Measurements from ENCODE around the gene RPS2.

Gene RPS2

DNA sequence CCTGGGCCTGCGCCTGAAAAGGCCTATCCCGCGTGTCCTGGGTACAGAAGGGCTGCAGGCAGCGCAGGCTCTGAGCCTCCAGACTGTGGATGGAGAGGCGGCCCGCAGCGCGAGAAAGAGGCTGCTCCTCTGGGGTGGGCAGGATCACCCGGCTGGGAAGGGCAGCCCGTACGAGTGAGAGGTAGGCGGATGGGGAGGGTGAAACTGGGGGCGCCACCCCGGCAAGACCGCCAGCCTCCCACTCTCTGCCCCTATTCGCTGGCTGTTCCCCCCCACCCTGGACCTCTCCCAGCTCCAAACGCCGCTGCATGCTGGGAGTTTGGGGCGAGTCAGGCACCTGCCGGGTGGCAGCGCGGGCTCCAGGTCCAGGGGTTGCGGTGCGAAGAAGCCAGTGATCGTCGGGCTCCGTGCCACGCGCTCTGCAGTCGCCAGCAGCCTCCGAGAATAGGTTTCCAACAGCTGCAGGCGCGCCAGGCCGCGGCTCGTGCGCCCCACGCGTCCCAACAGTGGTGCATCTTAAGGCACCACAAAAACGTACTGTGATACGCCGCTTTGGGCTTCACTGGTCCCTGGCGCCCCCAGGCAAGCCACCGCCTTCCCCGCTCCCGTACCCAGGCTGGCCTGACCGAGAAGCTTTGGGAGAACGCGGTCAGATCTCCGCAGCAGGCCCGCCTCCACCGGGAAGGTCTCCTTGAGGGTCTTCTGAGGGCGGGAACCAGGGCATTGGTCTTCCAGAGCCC, 15.6 kb upstream of the RPS2 start:
- TF ChIP-seq MAX (IDR thresholded peaks at IDR 0.05; ENCODE audit: low read depth, low read length), result no peak
- TF ChIP-seq MYC (IDR thresholded peaks at IDR 0.05; ENCODE audit: low read depth, low read length), result no peak
- no peak for TF ChIP-seq CTCF (IDR thresholded peaks at IDR 0.05; ENCODE audit: low read depth, low read length)
- TF ChIP-seq POLR2A (IDR thresholded peaks at IDR 0.05; ENCODE audit: extremely low read depth, insufficient read length), result no peak
- no peak for DNase-seq (ENCODE audit: low read depth)
- H3K4me3 ChIP-seq (ENCODE audit: low read depth, low read length), result no peak overlapping the region

GRCh38 chr16:1979271-1980029, 14.8 kb upstream of the RPS2 start:
- H3K4me3 ChIP-seq (ENCODE audit: low read depth, low read length), result no peak overlapping the region
- TF ChIP-seq CTCF (IDR thresholded peaks at IDR 0.05; ENCODE audit: low read depth, low read length) (no peak), MAX (IDR thresholded peaks at IDR 0.05; ENCODE audit: low read depth, low read length) (no peak), POLR2A (IDR thresholded peaks at IDR 0.05; ENCODE audit: extremely low read depth, insufficient read length) (no peak)

GRCh38 chr16:1978476-1979120, 14.0 kb upstream of the RPS2 start:
- TF ChIP-seq POLR2A (IDR thresholded peaks at IDR 0.05; ENCODE audit: extremely low read depth, insufficient read length), result no peak
- TF ChIP-seq CTCF (IDR thresholded peaks at IDR 0.05; ENCODE audit: low read depth, low read length), result no peak
- TF ChIP-seq MYC (IDR thresholded peaks at IDR 0.05; ENCODE audit: low read depth, low read length), result no peak
- TF ChIP-seq MAX (IDR thresholded peaks at IDR 0.05; ENCODE audit: low read depth, low read length), result no peak
- DNase-seq (ENCODE audit: low read depth), result no peak
- H3K4me3 ChIP-seq (ENCODE audit: low read depth, low read length), result no peak overlapping the region

More at GRCh38 chr16:1979271-1980029, 14.8 kb upstream of the RPS2 start:
- DNase-seq (ENCODE audit: low read depth), result peak; percentile 32

GRCh38 chr16:1977875-1978268, 13.2 kb upstream of the RPS2 start:
- TF ChIP-seq POLR2A (IDR thresholded peaks at IDR 0.05; ENCODE audit: extremely low read depth, insufficient read length), result no peak
- no peak overlapping the region for H3K4me3 ChIP-seq (ENCODE audit: low read depth, low read length)
- DNase-seq (ENCODE audit: low read depth), result no peak

DNA sequence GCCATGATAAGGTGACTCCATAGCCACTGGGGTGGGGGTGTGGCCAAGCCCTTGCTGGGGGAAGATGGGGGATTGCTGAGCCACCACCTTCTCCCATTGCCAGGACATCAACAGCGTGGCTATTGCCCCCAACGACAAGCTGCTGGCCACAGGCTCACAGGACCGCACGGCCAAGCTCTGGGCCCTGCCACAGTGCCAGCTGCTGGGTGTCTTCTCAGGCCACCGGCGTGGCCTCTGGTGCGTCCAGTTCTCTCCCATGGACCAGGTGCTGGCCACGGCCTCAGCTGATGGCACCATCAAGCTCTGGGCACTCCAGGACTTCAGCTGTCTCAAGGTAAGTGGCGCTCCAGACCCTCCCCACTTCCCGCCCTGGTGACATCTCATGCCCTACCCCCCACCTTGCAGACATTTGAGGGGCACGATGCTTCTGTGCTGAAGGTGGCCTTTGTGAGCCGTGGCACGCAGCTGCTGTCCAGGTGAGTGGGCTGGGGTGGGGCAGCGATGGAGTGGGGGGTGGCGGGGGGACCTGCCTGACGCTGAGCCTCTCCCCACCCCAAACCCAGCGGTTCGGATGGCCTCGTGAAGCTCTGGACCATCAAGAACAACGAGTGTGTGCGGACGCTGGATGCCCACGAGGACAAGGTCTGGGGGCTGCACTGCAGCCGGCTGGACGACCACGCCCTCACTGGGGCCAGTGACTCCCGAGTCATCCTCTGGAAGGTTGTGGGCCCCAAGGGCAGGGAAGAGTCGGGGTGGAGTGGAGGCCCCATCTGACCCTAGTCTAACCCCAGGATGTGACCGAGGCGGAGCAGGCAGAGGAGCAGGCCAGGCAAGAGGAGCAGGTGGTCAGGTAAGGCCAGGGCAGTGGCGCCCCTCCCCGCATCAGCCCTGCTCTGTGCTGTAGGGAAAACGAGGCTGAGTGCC, 12.6 kb upstream of the RPS2 start:
- TF ChIP-seq MYC (IDR thresholded peaks at IDR 0.05; ENCODE audit: low read depth, low read length), result no peak
- no peak for TF ChIP-seq POLR2A (IDR thresholded peaks at IDR 0.05; ENCODE audit: extremely low read depth, insufficient read length)
- no peak for TF ChIP-seq CTCF (IDR thresholded peaks at IDR 0.05; ENCODE audit: low read depth, low read length)
- TF ChIP-seq MAX (IDR thresholded peaks at IDR 0.05; ENCODE audit: low read depth, low read length), result no peak
- H3K4me3 ChIP-seq (ENCODE audit: low read depth, low read length), result no peak overlapping the region
- no peak for DNase-seq (ENCODE audit: low read depth)
